ENCODE data around the gene CFAP161. TPM values are rescaled to one million over a fixed set of nuclear protein-coding genes. Genes with fewer than 3 reads are reported as not detected.

The CFAP161 gene
- total RNA-seq, 1 donor from 2014 or later = not detected

GRCh38 chr15:81166636-81167305, 32.7 kb downstream of the CFAP161 start:
- DNase-seq (ENCODE audit: low spot score) = no peak
- Mint-ChIP-seq H3K27ac (no peak overlapping the region), H3K4me3 (no peak overlapping the region), H3K4me1 (ENCODE audit: low read depth) (peaks cover 40% of the 10 kb centered on the region), H3K27me3 (ENCODE audit: insufficient read depth) (peaks cover 9% of the 10 kb centered on the region), H3K36me3 (ENCODE audit: low read depth) (no peaks in the 10 kb centered on the region), H3K9me3 (no peaks in the 10 kb centered on the region)
- intact Hi-C loops (cut with micrococcal nuclease) = no loop called here

- DNase-seq (ENCODE audit: low spot score) = no peak
- H3K27ac Mint-ChIP-seq = no peak overlapping the region
- intact Hi-C loops (cut with micrococcal nuclease) = no loop called here
- no peaks in the 10 kb centered on the region for H3K36me3 Mint-ChIP-seq (ENCODE audit: low read depth)
- H3K4me3 Mint-ChIP-seq = no peak overlapping the region
- peaks cover 19% of the 10 kb centered on the region for H3K27me3 Mint-ChIP-seq (ENCODE audit: insufficient read depth)
- H3K9me3 Mint-ChIP-seq = no peaks in the 10 kb centered on the region
- peaks cover 32% of the 10 kb centered on the region for H3K4me1 Mint-ChIP-seq (ENCODE audit: low read depth)
Observed at GRCh38 chr15:81168131-81168526, 34.1 kb downstream of the CFAP161 start.

- Mint-ChIP-seq H3K9me3 (no peaks in the 10 kb centered on the region), H3K27me3 (ENCODE audit: insufficient read depth) (peaks cover 21% of the 10 kb centered on the region), H3K27ac (no peak overlapping the region), H3K4me1 (ENCODE audit: low read depth) (peaks cover 31% of the 10 kb centered on the region), H3K36me3 (ENCODE audit: low read depth) (no peaks in the 10 kb centered on the region), H3K4me3 (no peak overlapping the region)
- intact Hi-C loops (cut with micrococcal nuclease) = no loop called here
- no peak for DNase-seq (ENCODE audit: low spot score)
Observed at GRCh38 chr15:81168644-81169043, 34.6 kb downstream of the CFAP161 start.

- H3K27ac Mint-ChIP-seq = no peak overlapping the region
- H3K4me1 Mint-ChIP-seq (ENCODE audit: low read depth) = peaks cover 15% of the 10 kb centered on the region
- H3K36me3 Mint-ChIP-seq (ENCODE audit: low read depth) = no peaks in the 10 kb centered on the region
- DNase-seq (ENCODE audit: low spot score) = no peak
- H3K27me3 Mint-ChIP-seq (ENCODE audit: insufficient read depth) = peaks cover 16% of the 10 kb centered on the region
- intact Hi-C loops (cut with micrococcal nuclease) = no loop called here
- H3K9me3 Mint-ChIP-seq = no peaks in the 10 kb centered on the region
- H3K4me3 Mint-ChIP-seq = no peak overlapping the region
Observed at GRCh38 chr15:81170511-81170910, 36.4 kb downstream of the CFAP161 start.

- peaks cover 16% of the 10 kb centered on the region for H3K27me3 Mint-ChIP-seq (ENCODE audit: insufficient read depth)
- intact Hi-C loops (cut with micrococcal nuclease) = no loop called here
- DNase-seq (ENCODE audit: low spot score) = no peak
- no peaks in the 10 kb centered on the region for H3K9me3 Mint-ChIP-seq
- peaks cover 14% of the 10 kb centered on the region for H3K4me1 Mint-ChIP-seq (ENCODE audit: low read depth)
- no peaks in the 10 kb centered on the region for H3K36me3 Mint-ChIP-seq (ENCODE audit: low read depth)
- H3K4me3 Mint-ChIP-seq = no peak overlapping the region
- H3K27ac Mint-ChIP-seq = no peak overlapping the region
Observed at GRCh38 chr15:81171286-81171685, 37.2 kb downstream of the CFAP161 start.

- Mint-ChIP-seq H3K9me3 (no peaks in the 10 kb centered on the region), H3K4me1 (ENCODE audit: low read depth) (no peaks in the 10 kb centered on the region), H3K4me3 (no peak overlapping the region), H3K27me3 (ENCODE audit: insufficient read depth) (peaks cover 21% of the 10 kb centered on the region), H3K27ac (no peak overlapping the region), H3K36me3 (ENCODE audit: low read depth) (no peaks in the 10 kb centered on the region)
- intact Hi-C loops (cut with micrococcal nuclease) = no loop called here
- no peak for DNase-seq (ENCODE audit: low spot score)
Observed at GRCh38 chr15:81174125-81174791, 40.2 kb downstream of the CFAP161 start.

- Mint-ChIP-seq H3K27ac (no peak overlapping the region), H3K36me3 (ENCODE audit: low read depth) (no peaks in the 10 kb centered on the region), H3K4me3 (no peak overlapping the region), H3K4me1 (ENCODE audit: low read depth) (no peaks in the 10 kb centered on the region), H3K27me3 (ENCODE audit: insufficient read depth) (peaks cover 21% of the 10 kb centered on the region), H3K9me3 (no peaks in the 10 kb centered on the region)
- intact Hi-C loops (cut with micrococcal nuclease) = no loop called here
- no peak for DNase-seq (ENCODE audit: low spot score)
Observed at GRCh38 chr15:81174792-81175327, 40.8 kb downstream of the CFAP161 start.

- H3K4me1 Mint-ChIP-seq (ENCODE audit: low read depth) = no peaks in the 10 kb centered on the region
- no peak overlapping the region for H3K4me3 Mint-ChIP-seq
- H3K27me3 Mint-ChIP-seq (ENCODE audit: insufficient read depth) = peaks cover 22% of the 10 kb centered on the region
- DNase-seq (ENCODE audit: low spot score) = no peak
- H3K36me3 Mint-ChIP-seq (ENCODE audit: low read depth) = no peaks in the 10 kb centered on the region
- no peak overlapping the region for H3K27ac Mint-ChIP-seq
- intact Hi-C loops (cut with micrococcal nuclease) = no loop called here
- H3K9me3 Mint-ChIP-seq = no peaks in the 10 kb centered on the region
Observed at GRCh38 chr15:81175496-81175895, 41.4 kb downstream of the CFAP161 start.

- Mint-ChIP-seq H3K4me1 (ENCODE audit: low read depth) (no peaks in the 10 kb centered on the region), H3K4me3 (no peak overlapping the region), H3K36me3 (ENCODE audit: low read depth) (no peaks in the 10 kb centered on the region), H3K27me3 (ENCODE audit: insufficient read depth) (peaks cover 29% of the 10 kb centered on the region), H3K9me3 (no peaks in the 10 kb centered on the region), H3K27ac (no peak overlapping the region)
- intact Hi-C loops (cut with micrococcal nuclease) = no loop called here
- DNase-seq (ENCODE audit: low spot score) = no peak
Observed at GRCh38 chr15:81176291-81176893, 42.3 kb downstream of the CFAP161 start.

GRCh38 chr15:81178365-81178764, 44.3 kb downstream of the CFAP161 start:
- DNase-seq (ENCODE audit: low spot score) = no peak
- intact Hi-C loops (cut with micrococcal nuclease) = no loop called here
- H3K4me3 Mint-ChIP-seq = no peak overlapping the region
- peaks cover 13% of the 10 kb centered on the region for H3K4me1 Mint-ChIP-seq (ENCODE audit: low read depth)
- no peaks in the 10 kb centered on the region for H3K36me3 Mint-ChIP-seq (ENCODE audit: low read depth)
- H3K9me3 Mint-ChIP-seq = no peaks in the 10 kb centered on the region
- H3K27me3 Mint-ChIP-seq (ENCODE audit: insufficient read depth) = peaks cover 30% of the 10 kb centered on the region
- H3K27ac Mint-ChIP-seq = no peak overlapping the region

- Mint-ChIP-seq H3K36me3 (ENCODE audit: low read depth) (no peaks in the 10 kb centered on the region), H3K27ac (no peak overlapping the region), H3K9me3 (no peaks in the 10 kb centered on the region), H3K4me3 (no peak overlapping the region), H3K4me1 (ENCODE audit: low read depth) (peaks cover 19% of the 10 kb centered on the region), H3K27me3 (ENCODE audit: insufficient read depth) (peaks cover 48% of the 10 kb centered on the region)
- DNase-seq (ENCODE audit: low spot score) = no peak
- intact Hi-C loops (cut with micrococcal nuclease) = no loop called here
Observed at GRCh38 chr15:81181220-81181619, 47.1 kb downstream of the CFAP161 start.

GRCh38 chr15:81182031-81182755, 48.1 kb downstream of the CFAP161 start:
- H3K27ac Mint-ChIP-seq = no peak overlapping the region
- DNase-seq (ENCODE audit: low spot score) = no peak
- H3K4me1 Mint-ChIP-seq (ENCODE audit: low read depth) = peaks cover 19% of the 10 kb centered on the region
- H3K4me3 Mint-ChIP-seq = no peak overlapping the region
- H3K9me3 Mint-ChIP-seq = no peaks in the 10 kb centered on the region
- intact Hi-C loops (cut with micrococcal nuclease) = no loop called here
- H3K36me3 Mint-ChIP-seq (ENCODE audit: low read depth) = no peaks in the 10 kb centered on the region
- peaks cover 48% of the 10 kb centered on the region for H3K27me3 Mint-ChIP-seq (ENCODE audit: insufficient read depth)

All from activated T-helper 1 cell treated with anti-CD3 and anti-CD28 coated beads, Interleukin-12 subunit alpha, Interleukin-12 subunit beta, Interleukin-2, Interleukin-4 antibody, amounts not matched to agents 30 ng/mL and 10 ng/mL and 1 ng/mL, durations not matched to agents 14 hours and 24 hours and 36 hours (primary cell).